Breast epithelium (tissue), 4 donors: ENCODE results near the gene DMRT1. TPM values are rescaled to one million over a fixed set of nuclear protein-coding genes. Genes with fewer than 3 reads are reported as not detected.
"Not testable (repeated sequence)": the region's sequence is repeated elsewhere in the genome, so short reads cannot be mapped to it uniquely, and the experiment has no call there.

Experiments used
- DNase-seq, 2 donors: peaks; one replicate each; pipeline ENCODE4 v3.0.0-alpha.2; 2019; ENCODE audit warnings: low spot score in 2 of 2
- H3K27ac ChIP-seq, 2 donors: fragments of 200-600 bp; sonication (generic) in 1 of 2; one replicate each; pipeline ENCODE4 v1.5.1; 2016 to 2019; ENCODE audit warnings: mild to moderate bottlenecking in 1 of 2
- H3K27me3 ChIP-seq, 2 donors: fragments of 200-600 bp; sonication (generic) in 1 of 2; one replicate each; pipeline versions ENCODE4 v1.5.1 to v1.6.0; 2017 to 2019; ENCODE audit warnings: control low read depth in 1 of 2, mild to moderate bottlenecking in 1 of 2
- H3K36me3 ChIP-seq: fragments of 200-600 bp; one replicate; pipeline ENCODE4 v1.5.1; 2019
- H3K4me1 ChIP-seq, 2 donors: fragments of 200-600 bp; sonication (generic); one replicate each; pipeline ENCODE4 v1.5.1; 2016 to 2019; ENCODE audit warnings: control low read depth in 1 of 2
- H3K4me3 ChIP-seq, 3 donors: fragments of 200-600 bp; sonication (generic); 1 replicate in 2 of 3; 2 replicates in 1 of 3; pipeline ENCODE4 v1.5.1; 2016 to 2019; ENCODE audit warnings: mild to moderate bottlenecking in 3 of 3, moderate library complexity in 2 of 3
- H3K9me3 ChIP-seq, 2 donors: fragments of 200-600 bp; sonication (generic) in 1 of 2; one replicate each; pipeline ENCODE4 v1.5.1; 2016 to 2019; ENCODE audit warnings: control low read depth in 1 of 2
- CTCF ChIP-seq, 3 donors: fragments of 450-650 bp; IDR thresholded peaks; one replicate each; pipeline ENCODE4 v1.5.1; 2016 to 2017; ENCODE audit warnings: antibody characterized with exemption in 3 of 3, mild to moderate bottlenecking in 3 of 3, moderate library complexity in 3 of 3
- POLR2A ChIP-seq: fragments of 450-650 bp; IDR thresholded peaks from one replicate; pipeline ENCODE4 v1.6.1; 2016; ENCODE audit warnings: antibody characterized with exemption, mild to moderate bottlenecking, moderate library complexity
- POLR2AphosphoS5 ChIP-seq, 3 donors: sonication (generic); formaldehyde crosslinking; IDR thresholded peaks; one replicate each; pipeline ENCODE4 v1.6.1; 2017; ENCODE audit warnings: antibody characterized with exemption in 3 of 3
- intact Hi-C: fragments of 100-400 bp; cut with DNase I; formaldehyde crosslinking; loops from one replicate; pipeline ENCODE4 v1.15.1; 2023; ENCODE audit warnings: low total_unique reads
- total RNA-seq, 3 donors: library from RNA; depleted of rRNA; stranded (reverse); fragments of >200 nt; gene quantifications; one replicate each; pipeline ENCODE4 v1.1.0, GENCODE V29; 2016

The DMRT1 gene
- total RNA-seq, 3 donors from 2014 or later: not detected

- TF ChIP-seq POLR2A (no peak), CTCF (IDR thresholded peaks at IDR 0.05) (no peak), POLR2AphosphoS5 (IDR thresholded peaks at IDR 0.05) (no peak)
- Histone ChIP-seq H3K27me3 (peaks cover 0 to 7% of the 10 kb centered on the region in 2 donors), H3K36me3 (no peaks in the 10 kb centered on the region), H3K27ac (no peak overlapping the region), H3K4me3 (no peak overlapping the region), H3K4me1 (no peaks in the 10 kb centered on the region), H3K9me3 (no peaks in the 10 kb centered on the region)
- no peak for DNase-seq
- intact Hi-C loops: no loop called here
Observed at GRCh38 chr9:859251-859650, 17.8 kb downstream of the DMRT1 start.

- H3K4me3 ChIP-seq: no peak overlapping the region
- H3K9me3 ChIP-seq: no peaks in the 10 kb centered on the region
- H3K36me3 ChIP-seq: no peaks in the 10 kb centered on the region
- H3K27me3 ChIP-seq: peaks cover 0 to 7% of the 10 kb centered on the region in 2 donors
- no peak for TF ChIP-seq POLR2A
- no peak for TF ChIP-seq CTCF (IDR thresholded peaks at IDR 0.05)
- no peak for TF ChIP-seq POLR2AphosphoS5 (IDR thresholded peaks at IDR 0.05)
- H3K4me1 ChIP-seq: no peaks in the 10 kb centered on the region
- no peak for DNase-seq
- intact Hi-C loops: no loop called here
- no peak overlapping the region for H3K27ac ChIP-seq
Observed at GRCh38 chr9:860706-861105, 19.2 kb downstream of the DMRT1 start.

GRCh38 chr9:861525-861924 lies 20.0 kb downstream of the DMRT1 start:
- H3K36me3 ChIP-seq, intact Hi-C loops, H3K4me3 ChIP-seq, H3K27me3 ChIP-seq, H3K27ac ChIP-seq, DNase-seq, H3K9me3 ChIP-seq, H3K4me1 ChIP-seq: not testable (repeated sequence)

- Histone ChIP-seq H3K4me1 (no peaks in the 10 kb centered on the region), H3K4me3 (no peak overlapping the region), H3K36me3 (no peaks in the 10 kb centered on the region), H3K27me3 (peaks cover 0 to 4% of the 10 kb centered on the region in 2 donors), H3K9me3 (no peaks in the 10 kb centered on the region), H3K27ac (no peak overlapping the region)
- intact Hi-C loops: no loop called here
- DNase-seq: no peak
- TF ChIP-seq CTCF (IDR thresholded peaks at IDR 0.05) (no peak), POLR2A (no peak), POLR2AphosphoS5 (IDR thresholded peaks at IDR 0.05) (no peak)
Observed at GRCh38 chr9:875119-875962, 33.8 kb downstream of the DMRT1 start.

- TF ChIP-seq POLR2A (no peak), POLR2AphosphoS5 (IDR thresholded peaks at IDR 0.05) (no peak), CTCF (IDR thresholded peaks at IDR 0.05) (no peak)
- Histone ChIP-seq H3K27ac (no peak overlapping the region), H3K4me1 (no peaks in the 10 kb centered on the region), H3K4me3 (no peak overlapping the region), H3K27me3 (peaks cover 0 to 4% of the 10 kb centered on the region in 2 donors), H3K9me3 (no peaks in the 10 kb centered on the region), H3K36me3 (no peaks in the 10 kb centered on the region)
- intact Hi-C loops: no loop called here
- DNase-seq: no peak
Observed at GRCh38 chr9:876425-876824, 34.9 kb downstream of the DMRT1 start.
